Hepatocyte (in vitro differentiated cells): ENCODE results near the gene CCNB1IP1. TPM values are rescaled to one million over a fixed set of nuclear protein-coding genes. Genes with fewer than 3 reads are reported as not detected.
"Not testable (repeated sequence)": the region's sequence is repeated elsewhere in the genome, so short reads cannot be mapped to it uniquely, and the experiment has no call there.

Experiments used
- DNase-seq: peaks from one replicate; pipeline ENCODE4 v3.0.0-alpha.2; 2016; ENCODE audit warnings: low spot score
- H2AFZ ChIP-seq: fragments of 200-600 bp; sonication (generic); 2 replicates; pipeline ENCODE4 v1.6.0; 2016; ENCODE audit warnings: antibody characterized with exemption, mild to moderate bottlenecking
- H3K27ac ChIP-seq: fragments of 200-600 bp; sonication (generic); 2 replicates; pipeline ENCODE4 v1.5.1; 2016; ENCODE audit warnings: mild to moderate bottlenecking
- H3K27me3 ChIP-seq: fragments of 200-600 bp; sonication (generic); 2 replicates; pipeline ENCODE4 v1.6.1; 2016
- H3K36me3 ChIP-seq: fragments of 200-600 bp; sonication (generic); replicated peaks from 2 replicates; pipeline ENCODE4 v1.5.1; 2016; ENCODE audit warnings: low read depth; ENCODE audit not compliant: insufficient read depth
- H3K4me1 ChIP-seq: fragments of 200-600 bp; sonication (generic); 2 replicates; pipeline ENCODE4 v1.5.1; 2016; ENCODE audit warnings: mild to moderate bottlenecking, moderate library complexity; ENCODE audit not compliant: insufficient read depth
- H3K4me2 ChIP-seq: fragments of 200-600 bp; sonication (generic); 2 replicates; pipeline ENCODE4 v1.6.0; 2016
- H3K4me3 ChIP-seq: fragments of 200-600 bp; sonication (generic); 2 replicates; pipeline ENCODE4 v1.5.1; 2016; ENCODE audit warnings: mild to moderate bottlenecking
- H3K79me2 ChIP-seq: fragments of 200-600 bp; sonication (generic); 2 replicates; pipeline ENCODE4 v1.6.0; 2017; ENCODE audit warnings: mild to moderate bottlenecking
- H3K9me2 ChIP-seq: fragments of 200-600 bp; sonication (generic); replicated peaks from 2 replicates; pipeline ENCODE4 v1.6.0; 2017; ENCODE audit warnings: mild to moderate bottlenecking; ENCODE audit not compliant: insufficient read depth
- H3K9me3 ChIP-seq: fragments of 200-600 bp; sonication (generic); 2 replicates; pipeline ENCODE4 v1.5.1; 2016; ENCODE audit warnings: low read depth, mild to moderate bottlenecking
- H4K20me1 ChIP-seq: fragments of 200-600 bp; sonication (generic); 2 replicates; pipeline ENCODE4 v1.6.0; 2016; ENCODE audit warnings: mild to moderate bottlenecking; ENCODE audit not compliant: insufficient read depth, poor library complexity, severe bottlenecking
- EZH2 ChIP-seq: fragments of 200-600 bp; sonication (generic); IDR thresholded peaks from 2 replicates; pipeline ENCODE4 v1.6.1; 2016; ENCODE audit warnings: antibody characterized with exemption, mild to moderate bottlenecking, borderline replicate concordance
- EZH2phosphoT487 ChIP-seq: fragments of 200-600 bp; sonication (generic); IDR thresholded peaks from one replicate; pipeline ENCODE4 v1.6.1; 2018; ENCODE audit warnings: antibody characterized with exemption, mild to moderate bottlenecking, low read depth, moderate library complexity; ENCODE audit not compliant: unreplicated experiment, severe bottlenecking
- WGBS: methylation state at CpG from one replicate; pipeline ENCODE4 v1.1.6; 2016; ENCODE audit warnings: low lambda C conversion rate; ENCODE audit errors: missing lambda C conversion rate; 5-methylcytosine and 5-hydroxymethylcytosine counted together
- polyA plus RNA-seq: library from polyadenylated mRNA; unstranded; fragments of >200 nt; fragmentation: Nextera tagmentation; extraction: Ambion mirVana; gene quantifications from 2 replicates; pipeline ENCODE4 v1.2.1, GENCODE V29; 2016
- total RNA-seq: library from RNA; depleted of rRNA; stranded (reverse); fragments of >200 nt; gene quantifications from 2 replicates; pipeline ENCODE4 v1.2.3, GENCODE V29; 2014
- TF ChIP-seq, protein P1 (sequence below): fragments of 200-600 bp; sonication (generic); IDR thresholded peaks from 2 replicates; pipeline ENCODE4 v1.5.1; 2016; ENCODE audit warnings: antibody characterized with exemption, mild to moderate bottlenecking; ENCODE audit not compliant: poor library complexity

The CCNB1IP1 gene
- total and polyA plus RNA-seq, 2 experiments from 2014 or later: 21.3 to 84.8 TPM

DNA sequence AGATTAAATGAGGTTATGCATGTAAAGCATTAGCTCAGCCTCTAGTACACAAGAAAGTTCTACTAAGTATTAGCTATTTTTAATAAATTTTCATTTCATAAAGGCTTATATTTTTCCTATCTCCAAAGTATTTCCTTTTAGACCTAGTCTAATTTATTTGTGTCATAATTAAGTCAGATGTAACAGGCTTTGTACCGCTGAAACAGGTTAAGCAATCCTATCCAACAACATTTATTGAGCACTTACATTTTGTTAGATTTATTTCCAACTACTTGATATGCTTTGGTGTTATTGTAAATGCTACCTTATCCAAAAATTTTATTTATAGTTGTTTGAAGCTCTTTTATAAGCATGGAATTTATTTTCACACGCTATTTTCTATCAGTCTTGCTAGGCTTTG is 8.6 kb upstream of the CCNB1IP1 start:
- H3K4me1 ChIP-seq: no peaks in the 10 kb centered on the region
- 71% methylated on average over 2 of the region's 2 CpGs for WGBS
- peak overlapping the region; percentile 97 for H3K27ac ChIP-seq
- no peaks in the 10 kb centered on the region for H4K20me1 ChIP-seq
- peak overlapping the region; percentile 69 for H3K4me2 ChIP-seq
- H3K36me3 ChIP-seq: no peaks in the 10 kb centered on the region
- peak overlapping the region; percentile 75 for H3K4me3 ChIP-seq
- peak overlapping the region; percentile 81 for H2AFZ ChIP-seq
- DNase-seq: no peak
- no peaks in the 10 kb centered on the region for H3K9me2 ChIP-seq
- H3K27me3 ChIP-seq: no peaks in the 10 kb centered on the region
- H3K9me3 ChIP-seq: no peaks in the 10 kb centered on the region
- TF ChIP-seq, protein P1, sequence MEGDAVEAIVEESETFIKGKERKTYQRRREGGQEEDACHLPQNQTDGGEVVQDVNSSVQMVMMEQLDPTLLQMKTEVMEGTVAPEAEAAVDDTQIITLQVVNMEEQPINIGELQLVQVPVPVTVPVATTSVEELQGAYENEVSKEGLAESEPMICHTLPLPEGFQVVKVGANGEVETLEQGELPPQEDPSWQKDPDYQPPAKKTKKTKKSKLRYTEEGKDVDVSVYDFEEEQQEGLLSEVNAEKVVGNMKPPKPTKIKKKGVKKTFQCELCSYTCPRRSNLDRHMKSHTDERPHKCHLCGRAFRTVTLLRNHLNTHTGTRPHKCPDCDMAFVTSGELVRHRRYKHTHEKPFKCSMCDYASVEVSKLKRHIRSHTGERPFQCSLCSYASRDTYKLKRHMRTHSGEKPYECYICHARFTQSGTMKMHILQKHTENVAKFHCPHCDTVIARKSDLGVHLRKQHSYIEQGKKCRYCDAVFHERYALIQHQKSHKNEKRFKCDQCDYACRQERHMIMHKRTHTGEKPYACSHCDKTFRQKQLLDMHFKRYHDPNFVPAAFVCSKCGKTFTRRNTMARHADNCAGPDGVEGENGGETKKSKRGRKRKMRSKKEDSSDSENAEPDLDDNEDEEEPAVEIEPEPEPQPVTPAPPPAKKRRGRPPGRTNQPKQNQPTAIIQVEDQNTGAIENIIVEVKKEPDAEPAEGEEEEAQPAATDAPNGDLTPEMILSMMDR: no peak
- no peak for TF ChIP-seq EZH2
- peaks cover 6% of the 10 kb centered on the region for H3K79me2 ChIP-seq

DNA sequence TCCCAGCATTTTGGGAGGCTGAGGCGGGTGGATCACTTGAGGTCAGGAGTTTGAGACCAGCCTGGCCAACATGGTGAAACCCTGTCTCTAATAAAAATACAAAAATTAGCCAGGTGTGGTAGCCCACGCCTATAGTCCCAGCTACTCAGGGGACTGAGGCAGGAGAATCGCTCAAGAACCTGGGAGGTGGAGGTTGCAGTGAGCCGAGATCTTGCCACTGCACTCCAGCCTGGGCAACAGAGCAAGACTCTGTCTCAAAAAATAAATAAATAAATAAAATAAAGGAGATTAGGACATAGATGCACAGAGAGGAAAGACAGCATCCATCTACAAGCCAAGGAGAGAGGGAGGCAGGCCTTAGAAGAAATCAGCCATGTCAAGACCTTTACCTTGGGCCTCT is 8.0 kb upstream of the CCNB1IP1 start:
- not testable (repeated sequence) for H2AFZ ChIP-seq, H3K4me3 ChIP-seq, H3K27ac ChIP-seq, H3K9me2 ChIP-seq, H4K20me1 ChIP-seq, H3K36me3 ChIP-seq, H3K79me2 ChIP-seq, H3K4me1 ChIP-seq, H3K4me2 ChIP-seq, DNase-seq, H3K27me3 ChIP-seq, H3K9me3 ChIP-seq
- WGBS: 100% methylated on average over 4 of the region's 4 CpGs

DNA sequence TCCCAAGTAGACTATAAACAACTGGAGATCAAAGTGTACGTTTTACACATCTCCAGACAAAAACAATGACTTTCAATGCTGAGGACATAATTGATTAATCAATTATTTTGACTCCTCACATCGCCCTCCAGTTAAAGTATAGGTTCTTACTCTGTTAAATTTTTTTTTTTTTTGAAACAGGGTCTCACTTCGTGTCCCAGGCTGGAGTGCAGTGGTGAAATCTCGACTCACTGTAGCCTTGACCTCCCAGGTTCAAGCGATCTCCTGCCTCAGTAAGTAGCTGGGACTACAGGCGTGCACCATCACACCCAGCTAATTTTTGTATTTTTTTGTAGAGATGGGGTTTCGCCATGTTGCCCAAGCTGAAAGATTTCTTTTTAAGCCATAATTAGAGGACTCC is 938 bp upstream of the CCNB1IP1 start:
- peaks cover 4% of the 10 kb centered on the region for H3K4me1 ChIP-seq
- H3K27me3 ChIP-seq: no peaks in the 10 kb centered on the region
- H3K79me2 ChIP-seq: peaks cover 32% of the 10 kb centered on the region
- no peak overlapping the region for H3K4me3 ChIP-seq
- H3K36me3 ChIP-seq: no peaks in the 10 kb centered on the region
- no peaks in the 10 kb centered on the region for H3K9me2 ChIP-seq
- 68% methylated on average over 7 of the region's 7 CpGs for WGBS
- H3K4me2 ChIP-seq: peak overlapping the region; percentile 79
- peak overlapping the region; percentile 89 for H3K27ac ChIP-seq
- H2AFZ ChIP-seq: no peak overlapping the region
- H4K20me1 ChIP-seq: no peaks in the 10 kb centered on the region
- no peak for DNase-seq
- no peaks in the 10 kb centered on the region for H3K9me3 ChIP-seq
- TF ChIP-seq EZH2: no peak
- TF ChIP-seq EZH2phosphoT487: no peak
- TF ChIP-seq, protein P1: no peak

DNA sequence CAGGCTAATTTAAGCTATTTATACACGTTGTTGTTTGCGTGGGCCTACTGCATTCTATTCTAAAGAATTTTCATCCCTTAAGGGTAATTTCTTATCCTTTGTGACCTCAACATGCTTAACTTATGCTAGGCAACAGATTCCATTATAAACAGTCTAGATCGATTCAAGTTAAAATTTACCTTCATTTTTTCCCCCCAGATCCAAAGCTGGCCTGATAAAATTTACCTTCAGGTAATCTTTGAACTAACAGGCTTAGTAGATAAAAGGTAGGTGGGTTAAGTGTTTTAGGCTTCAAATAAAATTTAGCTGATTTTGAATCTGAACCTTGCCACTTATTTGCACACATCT is 389 bp upstream of the CCNB1IP1 start:
- WGBS: 14% methylated on average over 3 of the region's 3 CpGs
- H3K79me2 ChIP-seq: peaks cover 37% of the 10 kb centered on the region
- peak overlapping the region; percentile 89 for H3K27ac ChIP-seq

More for the DNA sequence above, 389 bp upstream of the CCNB1IP1 start:
- peak overlapping the region; percentile 31 for H2AFZ ChIP-seq
- no peaks in the 10 kb centered on the region for H3K9me3 ChIP-seq
- TF ChIP-seq EZH2phosphoT487 (no peak), EZH2 (no peak)
- TF ChIP-seq, protein P1: no peak
- H3K9me2 ChIP-seq: no peaks in the 10 kb centered on the region
- H4K20me1 ChIP-seq: no peaks in the 10 kb centered on the region
- H3K4me2 ChIP-seq: peak overlapping the region; percentile 79
- H3K4me1 ChIP-seq: peaks cover 4% of the 10 kb centered on the region
- H3K4me3 ChIP-seq: no peak overlapping the region
- no peak for DNase-seq
- no peaks in the 10 kb centered on the region for H3K27me3 ChIP-seq
- H3K36me3 ChIP-seq: no peaks in the 10 kb centered on the region
